ENCODE data around the gene TENT5A.
A peak's percentile ranks its signal among the peaks of the same experiment; 100 is the strongest.

The TENT5A gene

DNA sequence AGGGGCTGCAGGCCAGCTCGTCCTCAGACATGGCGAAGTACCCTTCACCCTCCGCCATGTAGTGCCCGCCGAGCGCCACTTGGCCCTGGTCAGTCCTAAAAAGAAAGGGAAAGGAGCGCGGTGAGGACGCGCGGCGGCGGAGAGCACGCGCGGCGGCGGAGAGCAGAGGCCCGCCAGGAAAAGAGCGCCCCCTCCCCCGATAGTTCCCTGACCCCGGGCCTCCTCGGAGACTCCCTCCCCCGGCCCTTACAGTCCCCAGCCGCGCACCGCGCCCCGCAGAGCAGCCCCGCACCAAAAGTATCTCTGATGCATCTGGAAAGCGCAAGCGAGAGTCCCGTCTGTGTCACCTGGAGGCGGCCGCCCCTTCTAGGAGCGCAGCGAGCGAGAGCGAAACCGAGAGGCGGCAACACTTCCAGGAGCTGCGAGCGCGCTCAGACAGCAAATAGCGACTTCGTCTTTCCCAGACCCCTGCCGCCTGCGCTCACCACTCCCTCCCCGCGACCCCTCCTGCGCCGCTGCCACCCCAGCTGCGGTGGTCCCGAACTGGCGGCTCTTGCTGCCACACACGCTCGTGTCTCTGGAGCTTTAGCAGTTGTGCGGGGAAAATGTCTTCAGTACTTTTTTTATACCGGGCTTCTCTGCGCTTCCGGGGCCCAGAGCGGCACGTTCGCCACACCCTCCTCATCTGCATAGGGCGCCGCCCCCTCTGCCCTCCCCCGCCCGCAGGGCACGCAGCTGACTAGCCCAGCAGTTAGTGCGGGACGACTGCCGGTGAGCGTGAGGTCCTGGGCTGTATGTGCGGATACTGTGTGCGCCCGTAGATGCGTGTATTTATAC lies at the start of gene TENT5A (continued):
- TF ChIP-seq KLF10 (tag by site-specific recombination; IDR thresholded peaks at IDR 0.05) (peak; percentile 91; the same call in 1 of the 2 replicates), KLF16 (tag by site-specific recombination; IDR thresholded peaks at IDR 0.05) (no peak), ZNF416 (tag by site-specific recombination; IDR thresholded peaks at IDR 0.05) (no peak), ZNF112 (tag by site-specific recombination; IDR thresholded peaks at IDR 0.05) (no peak), CTCF (tag by site-specific recombination; IDR thresholded peaks at IDR 0.05) (peak; percentile 93), ZSCAN4 (tag by site-specific recombination; IDR thresholded peaks at IDR 0.05) (no peak), ZNF558 (tag by site-specific recombination; IDR thresholded peaks at IDR 0.05) (no peak), ZNF10 (tag by site-specific recombination; IDR thresholded peaks at IDR 0.05) (0 out of 2 replicates have a peak, but pooled peaks have one; percentile 6), GLIS2 (tag by site-specific recombination; IDR thresholded peaks at IDR 0.05) (peak; percentile 79; the same call in 1 of the 2 replicates), KLF1 (tag by site-specific recombination; IDR thresholded peaks at IDR 0.05) (peak; percentile 18; the same call in 1 of the 2 replicates), ZNF302 (tag by site-specific recombination; IDR thresholded peaks at IDR 0.05; ENCODE audit: low read depth) (no peak), ZBTB20 (tag by site-specific recombination; IDR thresholded peaks at IDR 0.05) (peak; percentile 40; the same call in 1 of the 2 replicates), INSM2 (tag by site-specific recombination; IDR thresholded peaks at IDR 0.05) (no peak), ZNF777 (tag by site-specific recombination; IDR thresholded peaks at IDR 0.05; ENCODE audit: borderline replicate concordance) (no peak), ZNF140 (tag by site-specific recombination; IDR thresholded peaks at IDR 0.05) (no peak), ZXDB (tag by site-specific recombination; IDR thresholded peaks at IDR 0.05) (peak; percentile 38), ZBTB6 (tag by site-specific recombination; IDR thresholded peaks at IDR 0.05) (no peak), ZNF2 (tag by site-specific recombination; IDR thresholded peaks at IDR 0.05) (no peak), ZNF626 (tag by site-specific recombination; IDR thresholded peaks at IDR 0.05) (no peak), FEZF1 (tag by site-specific recombination; IDR thresholded peaks at IDR 0.05) (no peak), ZNF132 (tag by site-specific recombination; IDR thresholded peaks at IDR 0.05; ENCODE audit: borderline replicate concordance) (no peak), SP2 (tag by site-specific recombination; IDR thresholded peaks at IDR 0.05) (no peak), ZNF169 (tag by site-specific recombination; IDR thresholded peaks at IDR 0.05) (no peak), ZNF274 (IDR thresholded peaks at IDR 0.05; ENCODE audit: low read length) (no peak), ZNF274 (tag by site-specific recombination; IDR thresholded peaks at IDR 0.05; ENCODE audit: borderline replicate concordance) (no peak), ZNF514 (tag by site-specific recombination; IDR thresholded peaks at IDR 0.05) (no peak), ZNF530 (tag by site-specific recombination; IDR thresholded peaks at IDR 0.05; ENCODE audit: low read depth) (no peak), ZNF585B (tag by site-specific recombination; IDR thresholded peaks at IDR 0.05) (no peak), ZNF610 (tag by site-specific recombination; IDR thresholded peaks at IDR 0.05; ENCODE audit: borderline replicate concordance) (0 out of 2 replicates have a peak, but pooled peaks have one; percentile 21)
- TF ChIP-seq, protein P1, sequence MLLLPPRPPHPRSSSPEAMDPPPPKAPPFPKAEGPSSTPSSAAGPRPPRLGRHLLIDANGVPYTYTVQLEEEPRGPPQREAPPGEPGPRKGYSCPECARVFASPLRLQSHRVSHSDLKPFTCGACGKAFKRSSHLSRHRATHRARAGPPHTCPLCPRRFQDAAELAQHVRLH (tag by site-specific recombination; IDR thresholded peaks at IDR 0.05): no peak
- TF ChIP-seq, protein P2, sequence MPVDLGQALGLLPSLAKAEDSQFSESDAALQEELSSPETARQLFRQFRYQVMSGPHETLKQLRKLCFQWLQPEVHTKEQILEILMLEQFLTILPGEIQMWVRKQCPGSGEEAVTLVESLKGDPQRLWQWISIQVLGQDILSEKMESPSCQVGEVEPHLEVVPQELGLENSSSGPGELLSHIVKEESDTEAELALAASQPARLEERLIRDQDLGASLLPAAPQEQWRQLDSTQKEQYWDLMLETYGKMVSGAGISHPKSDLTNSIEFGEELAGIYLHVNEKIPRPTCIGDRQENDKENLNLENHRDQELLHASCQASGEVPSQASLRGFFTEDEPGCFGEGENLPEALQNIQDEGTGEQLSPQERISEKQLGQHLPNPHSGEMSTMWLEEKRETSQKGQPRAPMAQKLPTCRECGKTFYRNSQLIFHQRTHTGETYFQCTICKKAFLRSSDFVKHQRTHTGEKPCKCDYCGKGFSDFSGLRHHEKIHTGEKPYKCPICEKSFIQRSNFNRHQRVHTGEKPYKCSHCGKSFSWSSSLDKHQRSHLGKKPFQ (tag by site-specific recombination; IDR thresholded peaks at IDR 0.05): no peak
